Neural progenitor cell (in vitro differentiated cells): Measurements from ENCODE around the gene ANKRD22. TPM values are rescaled to one million over a fixed set of nuclear protein-coding genes. Genes with fewer than 3 reads are reported as not detected.

Source experiments
- DNase-seq: peaks from one replicate; pipeline ENCODE4 v3.0.0-alpha.2; 2016; ENCODE audit warnings: low spot score
- H2AFZ ChIP-seq: fragments of 200-600 bp; sonication (generic); replicated peaks from 2 replicates; pipeline ENCODE4 v1.6.1; 2016; ENCODE audit warnings: antibody characterized with exemption
- H3F3A ChIP-seq: fragments of 200-600 bp; sonication (generic); 2 replicates; pipeline ENCODE4 v1.6.1; 2016; ENCODE audit warnings: antibody characterized with exemption, low read depth
- H3K27ac ChIP-seq: fragments of 200-600 bp; sonication (generic); 2 replicates; pipeline ENCODE4 v1.5.1; 2016; ENCODE audit warnings: mild to moderate bottlenecking
- H3K27me3 ChIP-seq: fragments of 200-600 bp; sonication (generic); 2 replicates; pipeline ENCODE4 v1.6.1; 2016; ENCODE audit warnings: mild to moderate bottlenecking, moderate library complexity
- H3K36me3 ChIP-seq: fragments of 200-600 bp; sonication (generic); 2 replicates; pipeline ENCODE4 v1.5.1; 2016
- H3K4me1 ChIP-seq: fragments of 200-600 bp; sonication (generic); 2 replicates; pipeline ENCODE4 v1.6.1; 2016; ENCODE audit warnings: mixed run types
- H3K4me2 ChIP-seq: fragments of 200-600 bp; sonication (generic); 2 replicates; pipeline ENCODE4 v1.6.1; 2016
- H3K4me3 ChIP-seq: fragments of 200-600 bp; sonication (generic); 2 replicates; pipeline ENCODE4 v1.5.1; 2016
- H3K79me2 ChIP-seq: fragments of 200-600 bp; sonication (generic); 2 replicates; pipeline ENCODE4 v1.6.1; 2016; ENCODE audit warnings: low read depth
- H3K9ac ChIP-seq: fragments of 200-600 bp; sonication (generic); 2 replicates; pipeline ENCODE4 v1.6.1; 2016
- H3K9me3 ChIP-seq: fragments of 200-600 bp; sonication (generic); 2 replicates; pipeline ENCODE4 v1.5.1; 2016; ENCODE audit warnings: low read depth
- H4K20me1 ChIP-seq: fragments of 200-600 bp; sonication (generic); 2 replicates; pipeline ENCODE4 v1.6.1; 2016; ENCODE audit warnings: low read depth
- H3K27ac Mint-ChIP-seq: 3 replicates; pipeline ENCODE4 v1.8.0; 2021; ENCODE audit warnings: mixed read lengths
- H3K27me3 Mint-ChIP-seq: 2 replicates; pipeline ENCODE4 v1.8.0; 2022; ENCODE audit warnings: low read depth, mild to moderate bottlenecking, inconsistent platforms, moderate library complexity, mixed read lengths; ENCODE audit not compliant: insufficient read depth
- H3K36me3 Mint-ChIP-seq: 3 replicates; pipeline ENCODE4 v1.8.0; 2021; ENCODE audit warnings: mixed read lengths
- H3K4me1 Mint-ChIP-seq: 3 replicates; pipeline ENCODE4 v1.8.0; 2021; ENCODE audit warnings: mixed read lengths
- H3K4me3 Mint-ChIP-seq: 3 replicates; pipeline ENCODE4 v1.8.0; 2021; ENCODE audit warnings: mild to moderate bottlenecking, moderate library complexity, mixed read lengths
- H3K9me3 Mint-ChIP-seq: 3 replicates; pipeline ENCODE4 v1.8.0; 2020; ENCODE audit warnings: mixed read lengths
- CTCF ChIP-seq: fragments of 200-600 bp; sonication (generic); IDR thresholded peaks from 2 replicates; pipeline ENCODE4 v1.5.1; 2017; ENCODE audit warnings: antibody characterized with exemption, mild to moderate bottlenecking
- EZH2 ChIP-seq: fragments of 200-600 bp; sonication (generic); IDR thresholded peaks from 2 replicates; pipeline ENCODE4 v1.6.1; 2017; ENCODE audit warnings: antibody characterized with exemption, mild to moderate bottlenecking, moderate library complexity
- EZH2phosphoT487 ChIP-seq: fragments of 200-600 bp; sonication (generic); IDR thresholded peaks from 2 replicates; pipeline ENCODE4 v1.6.1; 2017; ENCODE audit warnings: antibody characterized with exemption
- total RNA-seq: library from RNA; depleted of rRNA; stranded (reverse); fragments of >200 nt; gene quantifications from 2 replicates; pipeline ENCODE4 v1.2.3, GENCODE V29; 2015; ENCODE audit warnings: low replicate concordance

Gene ANKRD22
- total RNA-seq, 1 donor from 2014 or later, result not detected

- no peak overlapping the region for H3K4me2 ChIP-seq
- no peak overlapping the region for H3K4me3 ChIP-seq
- no peak for DNase-seq
- TF ChIP-seq EZH2phosphoT487, result no peak
- no peak for TF ChIP-seq CTCF
- no peak for TF ChIP-seq EZH2
- no peaks in the 10 kb centered on the region for H3K4me1 Mint-ChIP-seq
- no peak overlapping the region for H3K4me3 Mint-ChIP-seq
- no peaks in the 10 kb centered on the region for H4K20me1 ChIP-seq
- H3K27me3 Mint-ChIP-seq, result no peaks in the 10 kb centered on the region
- no peaks in the 10 kb centered on the region for H3K9me3 ChIP-seq
- no peak overlapping the region for H3K9ac ChIP-seq
- no peaks in the 10 kb centered on the region for H3K9me3 Mint-ChIP-seq
- peaks cover 25% of the 10 kb centered on the region for H3K27me3 ChIP-seq
- no peaks in the 10 kb centered on the region for H3F3A ChIP-seq
- H3K79me2 ChIP-seq, result no peaks in the 10 kb centered on the region
- H3K4me1 ChIP-seq, result no peaks in the 10 kb centered on the region
- H2AFZ ChIP-seq, result no peak overlapping the region
- no peaks in the 10 kb centered on the region for H3K36me3 Mint-ChIP-seq
- H3K27ac ChIP-seq, result no peak overlapping the region
- H3K36me3 ChIP-seq, result no peaks in the 10 kb centered on the region
- no peak overlapping the region for H3K27ac Mint-ChIP-seq
Observed at GRCh38 chr10:88874281-88874680, 22.6 kb upstream of the ANKRD22 start.

GRCh38 chr10:88873757-88874156 lies 22.1 kb upstream of the ANKRD22 start:
- Histone ChIP-seq H2AFZ (no peak overlapping the region), H3F3A (no peaks in the 10 kb centered on the region), H3K27me3 (peaks cover 20% of the 10 kb centered on the region), H3K4me2 (no peak overlapping the region), H3K9me3 (no peaks in the 10 kb centered on the region), H3K4me3 (no peak overlapping the region), H3K4me1 (no peaks in the 10 kb centered on the region), H3K36me3 (no peaks in the 10 kb centered on the region), H3K9ac (no peak overlapping the region), H3K79me2 (no peaks in the 10 kb centered on the region), H4K20me1 (no peaks in the 10 kb centered on the region), H3K27ac (no peak overlapping the region)
- no peak for DNase-seq
- Mint-ChIP-seq H3K27me3 (no peaks in the 10 kb centered on the region), H3K36me3 (no peaks in the 10 kb centered on the region), H3K27ac (no peak overlapping the region), H3K4me1 (no peaks in the 10 kb centered on the region), H3K9me3 (no peaks in the 10 kb centered on the region), H3K4me3 (no peak overlapping the region)
- no peak for TF ChIP-seq EZH2
- no peak for TF ChIP-seq EZH2phosphoT487
- TF ChIP-seq CTCF, result no peak

- Histone ChIP-seq H3K9ac (no peak overlapping the region), H3K4me3 (no peak overlapping the region), H3K9me3 (no peaks in the 10 kb centered on the region), H2AFZ (no peak overlapping the region), H3K27ac (no peak overlapping the region), H3F3A (no peaks in the 10 kb centered on the region), H3K4me2 (no peak overlapping the region), H4K20me1 (no peaks in the 10 kb centered on the region), H3K4me1 (no peaks in the 10 kb centered on the region), H3K27me3 (no peaks in the 10 kb centered on the region), H3K36me3 (no peaks in the 10 kb centered on the region), H3K79me2 (no peaks in the 10 kb centered on the region)
- H3K9me3 Mint-ChIP-seq, result no peaks in the 10 kb centered on the region
- TF ChIP-seq EZH2, result no peak
- TF ChIP-seq CTCF, result no peak
- no peak for TF ChIP-seq EZH2phosphoT487
- no peaks in the 10 kb centered on the region for H3K4me1 Mint-ChIP-seq
- H3K4me3 Mint-ChIP-seq, result no peak overlapping the region
- H3K36me3 Mint-ChIP-seq, result no peaks in the 10 kb centered on the region
- no peak overlapping the region for H3K27ac Mint-ChIP-seq
- no peaks in the 10 kb centered on the region for H3K27me3 Mint-ChIP-seq
- DNase-seq, result no peak
Observed at GRCh38 chr10:88870089-88870488, 18.4 kb upstream of the ANKRD22 start.
